8988T (cell line): Measurements from ENCODE around the gene MAD2L1.
A peak's percentile ranks its signal among the peaks of the same experiment; 100 is the strongest.
"Not testable (repeated sequence)": the region's sequence is repeated elsewhere in the genome, so short reads cannot be mapped to it uniquely, and the experiment has no call there.

Experiments used
- DNase-seq: peaks from one replicate; pipeline ENCODE4 v3.0.0; 2011

Gene MAD2L1

GRCh38 chr4:120066517-120067340 lies at the start of gene MAD2L1:
Gene MAD2L1, minus strand, starts transcription at chr4:120066848. Its CDS starts 114 bp downstream, at chr4:120066734.
- peak; percentile 46 for DNase-seq

- DNase-seq = no peak
Observed at GRCh38 chr4:120111745-120112144, 45.1 kb upstream of the MAD2L1 start.

GRCh38 chr4:120109406-120109805 lies 42.8 kb upstream of the MAD2L1 start:
- DNase-seq = no peak

- no peak for DNase-seq
Observed at GRCh38 chr4:120105472-120105871, 38.8 kb upstream of the MAD2L1 start.

- DNase-seq = no peak
Observed at GRCh38 chr4:120096508-120097297, 30.1 kb upstream of the MAD2L1 start.

GRCh38 chr4:120088507-120088906 lies 21.9 kb upstream of the MAD2L1 start:
- DNase-seq = no peak

- not testable (repeated sequence) for DNase-seq
Observed at GRCh38 chr4:120088066-120088465, 21.4 kb upstream of the MAD2L1 start.

GRCh38 chr4:120085705-120086104 lies 19.1 kb upstream of the MAD2L1 start:
- DNase-seq = no peak

GRCh38 chr4:120084327-120084726 lies 17.7 kb upstream of the MAD2L1 start:
- DNase-seq = no peak

GRCh38 chr4:120083152-120083551 lies 16.5 kb upstream of the MAD2L1 start:
- DNase-seq = no peak

GRCh38 chr4:120082251-120082650 lies 15.6 kb upstream of the MAD2L1 start:
- DNase-seq = no peak

GRCh38 chr4:120081726-120082125 lies 15.1 kb upstream of the MAD2L1 start:
- no peak for DNase-seq

GRCh38 chr4:120080533-120080932 lies 13.9 kb upstream of the MAD2L1 start:
- DNase-seq = no peak

- DNase-seq = no peak
Observed at GRCh38 chr4:120079839-120080520, 13.3 kb upstream of the MAD2L1 start.

- DNase-seq = no peak
Observed at GRCh38 chr4:120078216-120078615, 11.6 kb upstream of the MAD2L1 start.

GRCh38 chr4:120071192-120071795 lies 4.6 kb upstream of the MAD2L1 start:
- DNase-seq = no peak

GRCh38 chr4:120070196-120070595 lies 3.5 kb upstream of the MAD2L1 start:
- DNase-seq = no peak

- DNase-seq = no peak
Observed at GRCh38 chr4:120065974-120066516, 603 bp downstream of the MAD2L1 start.

GRCh38 chr4:120064887-120065286 lies 1.8 kb downstream of the MAD2L1 start:
- no peak for DNase-seq

- DNase-seq = not testable (repeated sequence)
Observed at GRCh38 chr4:120063711-120064110, 2.9 kb downstream of the MAD2L1 start.

- DNase-seq = no peak
Observed at GRCh38 chr4:120062663-120063195, 3.9 kb downstream of the MAD2L1 start.

- no peak for DNase-seq
Observed at GRCh38 chr4:120059036-120059435, 7.6 kb downstream of the MAD2L1 start.
